ENCODE results near the gene COLEC12. TPM values are rescaled to one million over a fixed set of nuclear protein-coding genes. Genes with fewer than 3 reads are reported as not detected.
"Not testable (repeated sequence)": the region's sequence is repeated elsewhere in the genome, so short reads cannot be mapped to it uniquely, and the experiment has no call there.

Gene COLEC12
- total RNA-seq, 1 donor from 2014 or later: 157 TPM

DNA sequence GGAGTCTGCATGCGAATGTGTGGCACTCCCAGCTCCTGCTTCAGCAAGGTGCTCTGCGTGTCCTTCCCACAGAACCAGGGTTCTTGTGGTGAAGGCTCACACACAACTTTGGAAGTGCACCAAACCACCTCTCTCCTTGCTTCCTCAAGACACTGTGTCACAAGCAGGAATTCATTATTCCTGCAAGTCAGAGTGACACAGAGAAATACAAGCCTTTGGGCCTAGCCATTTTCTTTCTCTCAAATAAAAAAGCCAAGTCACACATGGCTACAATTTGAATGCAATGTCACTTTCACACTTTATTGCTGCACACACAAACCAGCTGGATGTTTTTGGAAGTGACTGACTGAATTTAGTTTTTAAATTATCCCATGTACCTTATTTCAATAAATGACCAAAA lies 202.6 kb downstream of the COLEC12 start:
- no peaks in the 10 kb centered on the region for H3K36me3 Mint-ChIP-seq (ENCODE audit: low read depth, unreplicated experiment)
- no peak overlapping the region for H3K27ac Mint-ChIP-seq (ENCODE audit: unreplicated experiment)
- no peak for DNase-seq (ENCODE audit: low spot score)
- H3K9me3 Mint-ChIP-seq (ENCODE audit: unreplicated experiment): no peaks in the 10 kb centered on the region
- peaks cover 2% of the 10 kb centered on the region for H3K27me3 Mint-ChIP-seq (ENCODE audit: unreplicated experiment)
- no peak overlapping the region for H3K4me3 Mint-ChIP-seq (ENCODE audit: unreplicated experiment)
- peaks cover 14% of the 10 kb centered on the region for H3K4me1 Mint-ChIP-seq (ENCODE audit: unreplicated experiment)
- TF ChIP-seq, protein P1, sequence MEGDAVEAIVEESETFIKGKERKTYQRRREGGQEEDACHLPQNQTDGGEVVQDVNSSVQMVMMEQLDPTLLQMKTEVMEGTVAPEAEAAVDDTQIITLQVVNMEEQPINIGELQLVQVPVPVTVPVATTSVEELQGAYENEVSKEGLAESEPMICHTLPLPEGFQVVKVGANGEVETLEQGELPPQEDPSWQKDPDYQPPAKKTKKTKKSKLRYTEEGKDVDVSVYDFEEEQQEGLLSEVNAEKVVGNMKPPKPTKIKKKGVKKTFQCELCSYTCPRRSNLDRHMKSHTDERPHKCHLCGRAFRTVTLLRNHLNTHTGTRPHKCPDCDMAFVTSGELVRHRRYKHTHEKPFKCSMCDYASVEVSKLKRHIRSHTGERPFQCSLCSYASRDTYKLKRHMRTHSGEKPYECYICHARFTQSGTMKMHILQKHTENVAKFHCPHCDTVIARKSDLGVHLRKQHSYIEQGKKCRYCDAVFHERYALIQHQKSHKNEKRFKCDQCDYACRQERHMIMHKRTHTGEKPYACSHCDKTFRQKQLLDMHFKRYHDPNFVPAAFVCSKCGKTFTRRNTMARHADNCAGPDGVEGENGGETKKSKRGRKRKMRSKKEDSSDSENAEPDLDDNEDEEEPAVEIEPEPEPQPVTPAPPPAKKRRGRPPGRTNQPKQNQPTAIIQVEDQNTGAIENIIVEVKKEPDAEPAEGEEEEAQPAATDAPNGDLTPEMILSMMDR (IDR thresholded peaks at IDR 0.05; ENCODE audit: unreplicated experiment): no peak

DNA sequence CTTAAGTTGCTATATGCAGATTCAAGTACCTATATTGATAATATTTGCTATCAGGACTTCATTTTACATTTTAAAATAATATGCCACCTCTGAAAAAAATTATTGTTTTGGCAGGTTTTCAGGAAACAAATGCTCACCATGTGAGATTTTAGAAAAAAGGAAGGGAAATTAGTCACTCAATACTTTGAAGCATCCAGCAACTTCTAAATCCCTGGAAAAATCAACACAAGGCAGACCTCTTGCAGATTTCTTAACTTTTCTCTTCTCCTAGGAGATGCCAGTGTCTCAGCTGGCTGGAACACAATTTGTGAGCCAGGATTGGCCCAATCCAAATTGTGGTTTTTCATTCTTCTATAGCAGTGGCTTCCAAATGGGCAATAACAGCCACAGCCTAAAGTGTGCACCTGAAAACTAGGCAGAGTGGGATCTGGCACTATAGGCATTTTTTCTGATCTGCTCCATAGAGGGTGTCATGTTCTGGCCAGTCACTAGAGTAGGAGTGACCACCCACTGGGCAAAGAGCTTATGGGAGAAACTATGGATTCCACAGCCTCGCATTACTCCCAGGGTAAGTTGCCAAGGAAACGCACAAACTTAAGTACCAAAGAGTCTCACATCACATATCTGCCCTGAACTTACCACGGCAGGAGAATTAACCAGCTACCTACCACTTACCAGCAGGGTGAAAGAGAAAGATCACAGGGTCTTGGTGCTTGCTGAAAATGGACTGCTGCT lies 204.6 kb downstream of the COLEC12 start:
- no peak overlapping the region for H3K4me3 Mint-ChIP-seq (ENCODE audit: unreplicated experiment)
- DNase-seq (ENCODE audit: low spot score): no peak
- H3K27me3 Mint-ChIP-seq (ENCODE audit: unreplicated experiment): peaks cover 2% of the 10 kb centered on the region
- peaks cover 4% of the 10 kb centered on the region for H3K4me1 Mint-ChIP-seq (ENCODE audit: unreplicated experiment)
- no peaks in the 10 kb centered on the region for H3K36me3 Mint-ChIP-seq (ENCODE audit: low read depth, unreplicated experiment)
- H3K9me3 Mint-ChIP-seq (ENCODE audit: unreplicated experiment): no peaks in the 10 kb centered on the region
- no peak overlapping the region for H3K27ac Mint-ChIP-seq (ENCODE audit: unreplicated experiment)
- TF ChIP-seq, protein P1 (IDR thresholded peaks at IDR 0.05; ENCODE audit: unreplicated experiment): no peak

DNA sequence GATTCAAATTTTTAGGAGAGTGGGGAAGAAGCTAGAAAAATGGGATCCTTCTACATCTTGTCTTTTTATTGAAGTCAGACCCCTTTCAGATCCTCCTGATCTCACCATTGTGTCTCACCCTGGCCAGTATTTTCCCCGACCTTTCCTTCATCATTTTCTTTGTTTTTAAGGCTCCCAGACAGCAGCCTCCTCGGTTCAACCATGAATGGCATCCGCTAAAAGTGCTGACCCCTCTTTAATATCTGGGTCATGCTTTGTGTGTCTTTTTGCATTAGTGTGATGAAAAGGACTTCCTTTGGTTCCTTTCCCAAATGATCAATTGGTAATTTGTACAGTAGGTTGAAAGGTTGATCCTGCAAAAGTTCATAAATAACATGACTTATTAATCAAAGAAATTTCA lies 205.9 kb downstream of the COLEC12 start:
- Mint-ChIP-seq H3K27ac (ENCODE audit: unreplicated experiment) (no peak overlapping the region), H3K9me3 (ENCODE audit: unreplicated experiment) (no peaks in the 10 kb centered on the region), H3K4me1 (ENCODE audit: unreplicated experiment) (no peaks in the 10 kb centered on the region), H3K4me3 (ENCODE audit: unreplicated experiment) (no peak overlapping the region), H3K27me3 (ENCODE audit: unreplicated experiment) (peaks cover 2% of the 10 kb centered on the region), H3K36me3 (ENCODE audit: low read depth, unreplicated experiment) (no peaks in the 10 kb centered on the region)
- no peak for DNase-seq (ENCODE audit: low spot score)
- TF ChIP-seq, protein P1 (IDR thresholded peaks at IDR 0.05; ENCODE audit: unreplicated experiment): no peak

DNA sequence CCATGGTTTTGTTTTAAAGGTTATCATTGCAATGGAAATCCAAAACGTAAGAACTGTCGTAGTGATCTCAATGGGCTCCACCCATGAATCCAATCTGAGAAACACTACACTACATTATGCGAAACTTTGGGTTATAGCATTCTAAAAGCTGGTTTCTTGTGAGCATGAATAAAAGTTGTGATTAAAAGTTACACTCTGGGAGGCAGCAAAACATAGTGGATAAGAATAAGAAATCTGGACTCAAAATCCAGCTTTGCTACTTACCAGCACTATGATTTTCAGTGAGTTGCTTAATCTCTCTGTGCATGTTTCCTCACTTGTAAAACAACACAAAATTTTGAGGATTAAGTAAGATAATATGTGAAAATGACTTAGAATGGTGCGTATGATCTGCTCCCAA lies 207.0 kb downstream of the COLEC12 start:
- H3K4me3 Mint-ChIP-seq (ENCODE audit: unreplicated experiment): no peak overlapping the region
- no peaks in the 10 kb centered on the region for H3K36me3 Mint-ChIP-seq (ENCODE audit: low read depth, unreplicated experiment)
- H3K4me1 Mint-ChIP-seq (ENCODE audit: unreplicated experiment): no peaks in the 10 kb centered on the region
- no peak overlapping the region for H3K27ac Mint-ChIP-seq (ENCODE audit: unreplicated experiment)
- TF ChIP-seq, protein P1 (IDR thresholded peaks at IDR 0.05; ENCODE audit: unreplicated experiment): no peak
- H3K27me3 Mint-ChIP-seq (ENCODE audit: unreplicated experiment): peaks cover 2% of the 10 kb centered on the region
- H3K9me3 Mint-ChIP-seq (ENCODE audit: unreplicated experiment): no peaks in the 10 kb centered on the region
- no peak for DNase-seq (ENCODE audit: low spot score)

DNA sequence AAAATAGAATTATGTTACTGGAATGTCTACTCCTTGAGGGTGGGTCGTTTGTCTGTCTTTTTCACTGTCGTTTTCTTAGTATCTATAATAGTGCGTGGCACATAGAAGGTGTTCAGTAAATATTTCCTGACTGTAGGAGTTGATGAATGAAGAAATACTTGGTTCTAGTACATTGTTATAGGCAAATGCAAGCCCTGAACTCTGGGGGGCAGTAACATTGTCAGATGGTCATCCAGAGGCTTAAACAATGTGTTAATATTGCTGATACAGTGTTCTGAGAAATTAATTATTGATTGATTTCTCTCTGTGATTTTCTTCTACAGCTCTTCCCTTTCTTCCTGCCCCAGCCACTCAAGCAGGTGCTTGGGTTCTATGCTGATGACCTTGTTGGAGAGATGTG lies 208.2 kb downstream of the COLEC12 start:
- Mint-ChIP-seq H3K36me3 (ENCODE audit: low read depth, unreplicated experiment) (no peaks in the 10 kb centered on the region), H3K4me1 (ENCODE audit: unreplicated experiment) (no peaks in the 10 kb centered on the region), H3K4me3 (ENCODE audit: unreplicated experiment) (no peak overlapping the region), H3K27me3 (ENCODE audit: unreplicated experiment) (peaks cover 2% of the 10 kb centered on the region), H3K9me3 (ENCODE audit: unreplicated experiment) (no peaks in the 10 kb centered on the region), H3K27ac (ENCODE audit: unreplicated experiment) (no peak overlapping the region)
- no peak for DNase-seq (ENCODE audit: low spot score)
- TF ChIP-seq, protein P1 (IDR thresholded peaks at IDR 0.05; ENCODE audit: unreplicated experiment): no peak

DNA sequence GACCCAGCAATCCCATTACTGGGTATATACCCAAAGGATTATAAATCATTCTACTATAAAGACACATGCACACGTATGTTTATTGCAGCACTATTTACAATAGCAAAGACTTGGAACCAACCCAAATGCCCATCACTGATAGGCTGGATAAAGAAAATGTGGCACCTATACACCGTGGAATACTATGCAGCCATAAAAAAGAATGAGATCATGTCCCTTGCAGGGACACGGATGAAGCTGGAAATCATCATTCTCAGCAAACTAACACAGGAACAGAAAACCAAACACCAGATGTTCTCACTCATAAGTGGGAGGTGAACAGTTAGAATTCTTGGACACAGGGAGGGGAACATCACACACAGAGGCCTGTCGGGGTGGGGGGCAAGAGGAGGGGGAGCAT lies 210.5 kb downstream of the COLEC12 start:
- not testable (repeated sequence) for H3K4me1 Mint-ChIP-seq (ENCODE audit: unreplicated experiment); DNase-seq (ENCODE audit: low spot score); H3K27ac Mint-ChIP-seq (ENCODE audit: unreplicated experiment); H3K36me3 Mint-ChIP-seq (ENCODE audit: low read depth, unreplicated experiment); H3K9me3 Mint-ChIP-seq (ENCODE audit: unreplicated experiment); H3K27me3 Mint-ChIP-seq (ENCODE audit: unreplicated experiment); H3K4me3 Mint-ChIP-seq (ENCODE audit: unreplicated experiment)

Data from endothelial cell (in vitro differentiated cells).